Stimulated activated CD4-positive, alpha-beta T cell treated with anti-CD3 and anti-CD28 coated beads, TNF-alpha, amount 100 ng/mL, for 4 hours (primary cell): ENCODE measurements around the gene PRDM10.

ENCODE experiments used
- DNase-seq, 3 experiments: peaks; one replicate each; pipeline ENCODE4 v3.0.0-alpha.2; 2020; ENCODE audit warnings: low read depth in 3 of 3

PRDM10 gene

GRCh38 chr11:129945373-129945772 is 57.3 kb downstream of the PRDM10 start:
- DNase-seq, result no peak

- DNase-seq, result no peak
Observed at GRCh38 chr11:129944696-129945095, 57.9 kb downstream of the PRDM10 start.

GRCh38 chr11:129943036-129943435 is 59.6 kb downstream of the PRDM10 start:
- DNase-seq, result no peak

- DNase-seq, result no peak
Observed at GRCh38 chr11:129939510-129939909, 63.1 kb downstream of the PRDM10 start.

- DNase-seq, result no peak
Observed at GRCh38 chr11:129938764-129939163, 63.9 kb downstream of the PRDM10 start.

GRCh38 chr11:129937592-129938238 is 64.9 kb downstream of the PRDM10 start:
- DNase-seq, result no peak

- DNase-seq, result no peak
Observed at GRCh38 chr11:129935723-129936122, 66.9 kb downstream of the PRDM10 start.

- no peak for DNase-seq
Observed at GRCh38 chr11:129933891-129934290, 68.7 kb downstream of the PRDM10 start.

GRCh38 chr11:129933262-129933661 is 69.4 kb downstream of the PRDM10 start:
- DNase-seq, result no peak

GRCh38 chr11:129932381-129933067 is 70.1 kb downstream of the PRDM10 start:
- DNase-seq, result no peak

GRCh38 chr11:129930743-129931142 is 71.9 kb downstream of the PRDM10 start:
- DNase-seq, result no peak

GRCh38 chr11:129930296-129930695 is 72.3 kb downstream of the PRDM10 start:
- DNase-seq, result no peak

GRCh38 chr11:129929721-129930120 is 72.9 kb downstream of the PRDM10 start:
- no peak for DNase-seq

- no peak for DNase-seq
Observed at GRCh38 chr11:129928923-129929692, 73.5 kb downstream of the PRDM10 start.

- DNase-seq, result no peak
Observed at GRCh38 chr11:129922674-129923073, 80.0 kb downstream of the PRDM10 start.

GRCh38 chr11:129918361-129918760 is 84.3 kb downstream of the PRDM10 start:
- DNase-seq, result no peak

- DNase-seq, result no peak
Observed at GRCh38 chr11:129917231-129917630, 85.4 kb downstream of the PRDM10 start.

- DNase-seq, result no peak
Observed at GRCh38 chr11:129911298-129911697, 91.3 kb downstream of the PRDM10 start.

- no peak for DNase-seq
Observed at GRCh38 chr11:129910360-129910759, 92.3 kb downstream of the PRDM10 start.

- DNase-seq, result no peak
Observed at GRCh38 chr11:129905402-129905801, 97.2 kb downstream of the PRDM10 start.

- DNase-seq, result no peak
Observed at GRCh38 chr11:129896062-129896461, 106.6 kb downstream of the PRDM10 start.

GRCh38 chr11:129895126-129896041 is 107.3 kb downstream of the PRDM10 start, which contains the start of gene NFRKB:
TSS of gene NFRKB (minus strand) at chr11:129895578. CDS start at chr11:129892849, 2,729 bp downstream.
- DNase-seq, result peak; percentile 78 to 87 (median 81)
